Activated CD8-positive, alpha-beta T cell treated with anti-CD3 and anti-CD28 coated beads for 36 hours (primary cell): Measurements from ENCODE around the gene SPTLC3. TPM values are rescaled to one million over a fixed set of nuclear protein-coding genes. Genes with fewer than 3 reads are reported as not detected.

Source experiments
- ATAC-seq: fragments of 200-7000 bp; cut with Tn5 transposase; one replicate; pipeline ENCODE4 v1.10.0; 2021; ENCODE audit warnings: mild to moderate bottlenecking, moderate library complexity
- CTCF ChIA-PET: fragments of 350-600 bp; sonication (Branson Sonifier 250); formaldehyde crosslinking; loops from one replicate; lab custom pipeline; 2021; ENCODE audit warnings: antibody characterized with exemption; lab: Charles Lee
- POLR2A ChIA-PET: fragments of 350-600 bp; sonication (Branson Sonifier 250); formaldehyde crosslinking; loops from one replicate; lab custom pipeline; 2021; ENCODE audit warnings: antibody characterized with exemption; lab: Charles Lee
- DNase-seq: peaks from one replicate; pipeline ENCODE4 v3.0.0-alpha.2; 2020
- H3K27ac Mint-ChIP-seq: one replicate; pipeline ENCODE4 v1.8.0; 2021; ENCODE audit warnings: mild to moderate bottlenecking, mixed read lengths
- H3K27me3 Mint-ChIP-seq: one replicate; pipeline ENCODE4 v1.8.0; 2021; ENCODE audit warnings: mixed read lengths
- H3K36me3 Mint-ChIP-seq: one replicate; pipeline ENCODE4 v1.8.0; 2021; ENCODE audit warnings: low read depth, mixed read lengths
- H3K4me1 Mint-ChIP-seq: one replicate; pipeline ENCODE4 v1.8.0; 2021; ENCODE audit warnings: low read depth, mixed read lengths
- H3K4me3 Mint-ChIP-seq: one replicate; pipeline ENCODE4 v1.8.0; 2021; ENCODE audit warnings: mild to moderate bottlenecking, moderate library complexity, mixed read lengths
- H3K9me3 Mint-ChIP-seq: one replicate; pipeline ENCODE4 v1.8.0; 2021; ENCODE audit warnings: mixed read lengths
- intact Hi-C: fragments of 100-400 bp; cut with micrococcal nuclease; formaldehyde crosslinking; loops from one replicate; pipeline ENCODE4 v1.10.0; 2022
- total RNA-seq, 2 experiments: library from RNA; stranded (reverse); gene quantifications; one replicate each; pipeline ENCODE4 v1.2.3, GENCODE V29; 2021
- TF ChIP-seq, protein P1 (sequence below): fragments of 200-600 bp; IDR thresholded peaks from one replicate; pipeline ENCODE4 v1.8.0; 2022; ENCODE audit warnings: antibody characterized with exemption, mild to moderate bottlenecking

The SPTLC3 gene
- total RNA-seq, 2 experiments from 2014 or later, result 0.72 to 0.77 TPM

DNA sequence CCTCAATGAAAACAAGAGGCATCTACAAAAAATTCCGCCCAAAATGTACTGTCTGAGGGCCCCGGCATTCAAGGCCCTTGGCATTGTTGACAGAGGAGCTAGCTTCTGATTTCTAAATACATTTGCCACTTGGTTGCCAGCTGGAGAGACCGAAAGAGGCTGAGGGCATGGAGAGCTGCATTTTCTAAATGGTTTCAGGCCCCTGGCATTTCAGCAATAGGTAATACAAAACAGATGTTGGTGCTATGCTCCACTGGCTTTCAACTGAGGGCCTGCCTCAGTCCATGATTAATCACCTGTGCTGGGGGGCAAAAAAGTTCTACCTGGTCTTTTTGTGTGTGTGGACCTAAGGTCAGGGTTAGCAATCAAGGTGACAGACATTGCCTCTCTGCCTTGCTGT is 132.8 kb downstream of the SPTLC3 start:
- ChIA-PET POLR2A (no interaction called here), CTCF (interaction anchor here (0.9 to 1.0 kb wide), 2 partner anchors 23 to 145 kb away, joined by 3 read pairs; no protein-coding TSS in a partner anchor)
- Mint-ChIP-seq H3K4me3 (no peak overlapping the region), H3K4me1 (peaks cover 3% of the 10 kb centered on the region), H3K27me3 (peaks cover 3% of the 10 kb centered on the region), H3K36me3 (no peaks in the 10 kb centered on the region), H3K9me3 (no peaks in the 10 kb centered on the region), H3K27ac (no peak overlapping the region)
- TF ChIP-seq, protein P1, sequence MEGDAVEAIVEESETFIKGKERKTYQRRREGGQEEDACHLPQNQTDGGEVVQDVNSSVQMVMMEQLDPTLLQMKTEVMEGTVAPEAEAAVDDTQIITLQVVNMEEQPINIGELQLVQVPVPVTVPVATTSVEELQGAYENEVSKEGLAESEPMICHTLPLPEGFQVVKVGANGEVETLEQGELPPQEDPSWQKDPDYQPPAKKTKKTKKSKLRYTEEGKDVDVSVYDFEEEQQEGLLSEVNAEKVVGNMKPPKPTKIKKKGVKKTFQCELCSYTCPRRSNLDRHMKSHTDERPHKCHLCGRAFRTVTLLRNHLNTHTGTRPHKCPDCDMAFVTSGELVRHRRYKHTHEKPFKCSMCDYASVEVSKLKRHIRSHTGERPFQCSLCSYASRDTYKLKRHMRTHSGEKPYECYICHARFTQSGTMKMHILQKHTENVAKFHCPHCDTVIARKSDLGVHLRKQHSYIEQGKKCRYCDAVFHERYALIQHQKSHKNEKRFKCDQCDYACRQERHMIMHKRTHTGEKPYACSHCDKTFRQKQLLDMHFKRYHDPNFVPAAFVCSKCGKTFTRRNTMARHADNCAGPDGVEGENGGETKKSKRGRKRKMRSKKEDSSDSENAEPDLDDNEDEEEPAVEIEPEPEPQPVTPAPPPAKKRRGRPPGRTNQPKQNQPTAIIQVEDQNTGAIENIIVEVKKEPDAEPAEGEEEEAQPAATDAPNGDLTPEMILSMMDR, result no peak
- ATAC-seq, result no peak
- no peak for DNase-seq
- intact Hi-C loops, result no loop called here

DNA sequence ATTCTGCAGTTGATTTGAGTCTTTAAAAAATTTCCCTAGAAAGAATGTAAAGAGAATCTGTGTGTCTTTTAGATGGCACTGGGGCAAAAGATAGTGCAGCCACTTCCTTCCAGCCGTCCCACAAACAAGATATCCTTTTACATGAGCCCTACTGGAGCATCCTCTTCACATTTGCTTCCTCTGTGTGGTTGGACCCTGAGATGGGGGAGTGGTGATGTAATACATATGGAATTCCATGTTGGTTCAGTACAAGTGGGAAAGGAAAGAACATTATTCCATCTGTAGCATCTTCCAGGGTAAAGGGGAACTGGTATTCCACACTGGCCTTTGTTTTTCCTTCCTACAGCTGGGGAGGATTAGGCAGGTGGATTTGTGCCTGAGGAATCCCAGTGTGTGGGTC is 133.4 kb downstream of the SPTLC3 start:
- Mint-ChIP-seq H3K4me3 (no peak overlapping the region), H3K36me3 (no peaks in the 10 kb centered on the region), H3K27ac (no peak overlapping the region), H3K4me1 (peaks cover 3% of the 10 kb centered on the region), H3K27me3 (peaks cover 4% of the 10 kb centered on the region), H3K9me3 (no peaks in the 10 kb centered on the region)
- intact Hi-C loops, result no loop called here
- DNase-seq (no peak), ATAC-seq (no peak)
- ChIA-PET CTCF (interaction anchor here (0.9 to 1.5 kb wide), 3 partner anchors 23 to 630 kb away, joined by 3 read pairs; no protein-coding TSS in a partner anchor), POLR2A (no interaction called here)
- TF ChIP-seq, protein P1, result no peak

DNA sequence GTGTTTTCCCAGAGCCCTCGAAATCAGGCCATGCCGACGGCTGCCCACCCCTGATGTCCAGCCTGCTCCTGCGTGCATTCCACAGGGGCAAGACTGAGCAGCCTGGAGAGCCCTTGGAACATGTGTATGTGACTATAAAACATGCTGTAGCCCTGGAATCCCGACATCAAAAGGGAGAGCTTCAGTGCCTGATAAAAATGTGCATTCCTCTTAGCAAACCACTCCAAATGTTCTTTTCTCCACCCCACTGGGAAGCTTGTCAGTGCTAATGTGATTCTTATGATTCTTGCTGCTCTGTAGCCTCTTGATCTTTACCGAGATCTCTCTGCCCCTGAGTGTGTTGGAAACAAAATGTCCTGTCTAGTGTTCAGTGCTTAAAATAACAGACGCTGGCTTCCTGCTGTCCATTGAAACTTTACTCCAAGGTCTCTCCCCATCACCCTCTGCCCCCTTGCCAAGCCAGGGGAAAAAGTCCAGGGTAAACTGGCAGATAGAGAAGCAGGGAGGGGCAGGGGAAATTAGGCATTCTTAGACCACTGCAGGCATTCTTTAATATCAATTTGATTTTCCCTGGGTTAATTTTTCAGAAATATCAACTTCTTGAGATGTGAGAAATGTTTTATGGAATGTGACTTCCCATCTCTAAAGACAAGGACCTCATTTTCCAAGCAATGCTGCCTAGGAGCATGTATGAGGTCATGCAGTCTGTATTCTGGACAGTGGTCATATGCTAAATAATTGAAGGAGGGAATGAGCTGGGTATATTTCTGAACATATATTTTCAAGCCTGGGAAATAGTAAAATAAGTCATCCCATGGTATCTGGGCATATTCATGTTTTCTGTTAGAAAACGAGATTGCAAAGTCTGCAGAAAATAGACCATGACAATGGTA is 138.5 kb downstream of the SPTLC3 start:
- ATAC-seq, result no peak
- POLR2A ChIA-PET, result no interaction called here
- TF ChIP-seq, protein P1, result no peak
- H3K36me3 Mint-ChIP-seq, result no peaks in the 10 kb centered on the region
- no peak overlapping the region for H3K27ac Mint-ChIP-seq
- H3K27me3 Mint-ChIP-seq, result peaks cover 11% of the 10 kb centered on the region
- no peak for DNase-seq
- CTCF ChIA-PET, result no interaction called here
- H3K4me1 Mint-ChIP-seq, result peaks cover 3% of the 10 kb centered on the region
- no peaks in the 10 kb centered on the region for H3K9me3 Mint-ChIP-seq
- H3K4me3 Mint-ChIP-seq, result no peak overlapping the region
- intact Hi-C loops, result no loop called here

DNA sequence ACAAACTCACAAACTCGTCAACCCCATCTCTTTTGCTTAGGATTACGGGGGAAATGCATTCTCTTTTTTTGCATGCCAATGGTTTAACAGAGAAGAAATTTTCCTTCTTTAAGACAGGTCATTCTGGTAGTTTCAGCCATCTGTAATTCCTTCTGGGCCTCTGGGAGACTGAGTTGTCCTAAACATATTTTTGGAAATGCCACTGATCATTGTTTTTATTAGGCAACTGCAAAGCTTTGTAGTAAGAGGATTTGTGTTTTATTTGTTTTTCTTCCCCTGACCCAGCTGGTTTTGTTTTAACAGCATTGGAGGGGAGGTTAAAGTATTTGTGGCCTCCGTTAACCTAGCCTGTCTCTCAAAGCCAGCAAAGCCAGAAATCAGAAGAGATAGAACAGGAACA is 139.2 kb downstream of the SPTLC3 start:
- intact Hi-C loops, result no loop called here
- Mint-ChIP-seq H3K36me3 (no peaks in the 10 kb centered on the region), H3K9me3 (no peaks in the 10 kb centered on the region), H3K4me1 (peaks cover 3% of the 10 kb centered on the region), H3K4me3 (no peak overlapping the region), H3K27ac (no peak overlapping the region), H3K27me3 (peaks cover 11% of the 10 kb centered on the region)
- no peak for ATAC-seq
- ChIA-PET CTCF (no interaction called here), POLR2A (no interaction called here)
- DNase-seq, result no peak
- TF ChIP-seq, protein P1, result no peak

DNA sequence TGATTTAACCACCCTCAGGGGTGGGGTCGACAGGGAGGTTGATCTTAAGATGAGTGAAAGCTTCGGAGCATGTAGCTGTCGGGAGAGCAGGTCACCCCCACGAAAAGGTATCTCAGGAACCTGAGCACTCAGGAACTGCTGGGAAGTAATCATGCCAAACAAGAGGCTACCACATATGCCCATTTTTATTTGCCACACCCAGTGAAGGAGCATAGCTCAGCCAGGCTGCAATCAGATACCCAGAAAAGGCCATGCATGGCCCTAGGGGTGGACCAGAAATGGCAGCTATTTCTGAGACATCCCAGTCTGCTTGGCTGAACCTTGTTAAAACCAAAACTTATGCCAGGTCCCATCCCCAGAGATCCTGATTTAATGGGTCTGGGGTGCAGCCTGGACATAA is 139.6 kb downstream of the SPTLC3 start:
- DNase-seq (no peak), ATAC-seq (no peak)
- H3K9me3 Mint-ChIP-seq, result no peaks in the 10 kb centered on the region
- H3K27ac Mint-ChIP-seq, result no peak overlapping the region
- no peaks in the 10 kb centered on the region for H3K36me3 Mint-ChIP-seq
- intact Hi-C loops, result no loop called here
- H3K27me3 Mint-ChIP-seq, result peaks cover 11% of the 10 kb centered on the region
- ChIA-PET POLR2A (no interaction called here), CTCF (interaction anchor here (1.4 kb wide), 1 partner anchor 400 kb away, joined by 3 read pairs; no protein-coding TSS in a partner anchor)
- peaks cover 3% of the 10 kb centered on the region for H3K4me1 Mint-ChIP-seq
- H3K4me3 Mint-ChIP-seq, result no peak overlapping the region
- TF ChIP-seq, protein P1, result no peak
